ENCODE data around the gene SCO2.

Gene SCO2

GRCh38 chr22:50531962-50532674 is 6.7 kb upstream of the SCO2 start:
- DNase-seq (ENCODE audit: low spot score): peak; percentile 35

- DNase-seq (ENCODE audit: low spot score): no peak
Measured at GRCh38 chr22:50531546-50531961, 6.2 kb upstream of the SCO2 start.

GRCh38 chr22:50530877-50531545 is 5.6 kb upstream of the SCO2 start:
- DNase-seq (ENCODE audit: low spot score): peak; percentile 26

GRCh38 chr22:50530580-50530876 is 5.1 kb upstream of the SCO2 start:
- DNase-seq (ENCODE audit: low spot score): no peak

GRCh38 chr22:50529897-50530579 is 4.6 kb upstream of the SCO2 start, which contains the start of gene TYMP:
TSS of gene TYMP (minus strand) at chr22:50530012. CDS start at chr22:50529709, 303 bp downstream.
- no peak for DNase-seq (ENCODE audit: low spot score)

DNA sequence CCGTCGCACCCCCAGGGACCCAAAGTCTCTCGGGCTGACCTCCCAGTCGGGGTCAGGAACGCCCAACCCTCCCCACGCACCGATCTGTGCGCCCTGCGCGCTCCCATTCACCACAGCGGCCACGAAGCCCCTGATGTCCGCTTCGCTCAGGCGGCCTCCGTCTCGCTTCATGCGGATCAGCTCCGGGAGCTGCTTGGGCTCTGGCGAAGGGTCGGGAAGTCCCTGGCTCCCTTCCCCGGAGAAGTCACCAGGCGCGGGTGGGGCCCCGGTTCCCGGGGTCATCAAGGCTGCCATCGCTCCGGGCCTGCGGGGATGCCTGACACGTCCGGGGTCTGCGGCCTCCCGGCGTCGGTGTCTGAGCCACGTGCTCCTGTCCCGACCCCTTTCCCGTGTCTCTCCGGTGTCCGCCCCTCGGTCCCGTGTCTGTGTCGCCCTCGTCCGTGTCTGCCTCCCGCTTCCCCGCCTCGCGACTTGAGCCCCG is 4.1 kb upstream of the SCO2 start:
- DNase-seq (ENCODE audit: low spot score): no peak

GRCh38 chr22:50528682-50529415 is 3.5 kb upstream of the SCO2 start:
- no peak for DNase-seq (ENCODE audit: low spot score)

- no peak for DNase-seq (ENCODE audit: low spot score)
Measured at GRCh38 chr22:50527921-50528681, 2.7 kb upstream of the SCO2 start.

DNA sequence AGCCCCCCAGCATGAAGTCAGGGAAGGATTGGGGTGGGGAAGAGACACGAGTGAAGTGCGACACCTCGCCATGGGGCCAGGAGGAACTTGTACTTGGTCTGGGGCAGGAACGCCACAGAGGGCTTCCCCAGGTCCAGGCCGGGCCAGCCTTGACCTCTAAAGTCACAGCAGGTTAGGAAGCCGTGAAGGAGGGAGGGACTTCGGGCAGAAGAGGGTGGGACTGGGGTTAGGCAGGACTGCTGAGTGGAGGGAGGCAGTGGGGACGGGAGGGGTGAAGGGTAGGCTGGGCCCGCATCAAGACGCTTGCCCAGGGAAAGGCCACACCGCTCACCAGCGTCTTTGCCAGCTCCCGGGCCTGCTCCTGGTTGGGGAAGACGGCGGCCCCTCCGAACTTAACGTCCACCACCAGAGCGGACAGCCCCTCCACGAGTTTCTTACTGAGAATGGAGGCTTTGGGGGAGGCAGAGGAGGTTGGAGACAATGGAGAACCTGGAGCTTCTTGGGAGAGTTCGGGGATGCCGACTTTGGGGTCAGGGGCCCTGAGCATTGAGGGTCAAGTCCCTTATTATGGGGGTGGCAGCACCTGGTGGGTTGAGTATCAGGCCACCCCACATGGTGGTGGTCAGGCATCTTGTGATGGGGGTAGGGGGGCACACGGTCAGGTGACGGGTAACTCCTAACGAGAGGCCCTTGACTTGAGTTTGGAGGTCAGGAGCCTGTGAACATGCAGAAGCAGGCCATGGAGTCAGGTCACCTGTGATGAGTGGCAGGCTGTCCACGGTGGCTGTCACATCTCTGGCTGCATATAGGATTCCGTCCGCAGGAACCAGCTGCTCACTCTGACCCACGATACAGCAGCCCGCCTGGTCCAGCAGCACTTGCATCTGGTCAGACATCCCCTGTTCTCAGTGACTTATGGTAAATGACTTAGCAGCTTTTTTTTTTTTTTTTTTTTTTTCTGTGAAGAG is 1.7 kb upstream of the SCO2 start:
- no peak for DNase-seq (ENCODE audit: low spot score)

- DNase-seq (ENCODE audit: low spot score): peak; percentile 57
Measured at GRCh38 chr22:50526108-50526833, 873 bp upstream of the SCO2 start.

GRCh38 chr22:50525858-50526107 is 385 bp upstream of the SCO2 start:
- no peak for DNase-seq (ENCODE audit: low spot score)

GRCh38 chr22:50524676-50525103 is 708 bp downstream of the SCO2 start:
- no peak for DNase-seq (ENCODE audit: low spot score)

DNA sequence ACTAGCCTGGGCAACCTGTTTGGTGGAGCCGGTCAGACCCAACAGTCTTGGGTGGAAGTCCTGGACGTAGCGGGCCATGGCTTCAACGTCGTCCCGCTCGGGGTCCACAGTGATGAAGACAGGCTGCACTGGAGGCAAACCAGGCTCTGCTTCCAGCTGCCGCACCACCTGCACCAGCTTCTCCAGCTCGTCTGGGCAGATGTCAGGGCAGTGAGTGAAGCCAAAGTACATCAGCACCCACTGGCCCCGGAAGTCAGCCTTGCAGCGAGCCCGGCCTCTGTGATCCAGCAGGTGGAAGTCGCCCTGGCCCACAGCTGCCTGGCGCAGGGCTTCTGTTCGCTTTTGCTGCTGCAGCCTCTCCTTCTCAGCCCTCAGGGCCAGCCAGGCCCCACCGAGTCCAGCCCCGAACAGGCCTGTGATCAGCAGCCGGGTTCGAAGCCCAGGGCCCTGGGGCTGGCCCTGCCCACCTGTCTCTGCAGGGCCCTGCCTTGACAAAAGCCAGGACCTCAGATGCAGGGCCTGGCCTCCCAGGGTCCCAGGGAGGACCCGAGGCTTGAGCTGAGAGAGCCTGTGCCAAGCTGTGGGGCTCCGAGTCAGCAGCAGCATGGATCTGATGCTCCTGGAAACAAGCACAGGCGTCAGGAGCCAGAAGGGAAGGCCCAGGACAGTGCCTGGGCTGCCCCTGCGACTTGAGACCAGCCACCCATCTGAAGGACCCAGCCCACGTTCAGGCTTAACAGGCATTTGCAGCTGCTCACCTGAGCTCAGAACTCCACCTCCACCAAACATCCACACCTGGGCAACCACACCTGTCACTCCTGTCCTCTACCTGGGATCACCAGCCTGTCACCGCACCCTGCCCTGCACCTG is 1.4 kb downstream of the SCO2 start:
- DNase-seq (ENCODE audit: low spot score): no peak

DNA sequence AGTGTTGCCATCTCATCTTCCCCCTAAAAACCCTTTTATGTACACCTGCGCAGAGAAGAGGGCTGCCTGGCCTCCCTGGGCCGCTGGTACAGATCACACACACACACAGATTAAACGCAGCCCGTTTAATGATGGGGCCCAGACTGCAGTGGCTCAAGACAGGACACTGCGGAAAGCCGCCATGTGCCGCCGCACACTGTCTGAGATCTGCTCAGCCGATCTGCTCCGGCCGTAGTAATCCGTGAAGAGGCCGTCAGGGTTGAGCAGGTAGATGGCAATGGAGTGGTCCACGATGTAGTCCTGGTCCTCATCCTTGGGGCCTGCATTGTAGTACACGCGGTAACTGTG is 2.0 kb downstream of the SCO2 start:
- no peak for DNase-seq (ENCODE audit: low spot score)

- no peak for DNase-seq (ENCODE audit: low spot score)
Measured at GRCh38 chr22:50522806-50523438, 2.5 kb downstream of the SCO2 start.

- DNase-seq (ENCODE audit: low spot score): no peak
Measured at GRCh38 chr22:50522208-50522805, 3.1 kb downstream of the SCO2 start.

- no peak for DNase-seq (ENCODE audit: low spot score)
Measured at GRCh38 chr22:50521710-50522109, 3.7 kb downstream of the SCO2 start.

DNA sequence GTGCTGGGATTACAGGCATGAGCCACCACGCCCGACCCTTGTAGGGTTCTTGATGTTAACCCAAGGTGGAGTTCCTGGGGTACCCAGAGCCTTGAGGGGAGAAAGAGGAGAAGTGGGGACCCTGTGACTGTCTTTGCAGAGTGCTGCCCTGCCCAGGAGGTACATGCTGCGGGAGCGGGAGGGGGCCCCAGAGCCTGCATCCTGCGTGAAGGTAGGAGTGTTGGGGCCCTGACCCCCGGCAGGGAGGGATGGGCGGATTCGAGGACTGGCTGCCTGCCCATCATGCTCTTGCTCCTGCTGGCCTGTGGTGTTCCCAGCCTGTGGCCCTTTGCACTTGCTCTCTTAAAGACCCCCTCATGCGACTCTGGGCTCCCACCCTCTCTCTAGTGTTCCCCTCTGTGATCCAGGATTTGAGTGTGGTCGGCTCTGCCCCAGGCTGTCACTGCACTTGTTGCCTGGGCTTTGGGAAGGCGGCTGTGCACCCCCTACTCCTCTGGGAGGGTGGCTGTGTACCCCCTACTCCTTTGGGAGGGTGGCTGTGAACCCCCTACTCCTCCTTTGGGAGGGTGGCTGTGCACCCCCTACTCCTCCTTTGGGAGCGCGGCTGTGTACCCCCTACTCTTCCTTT is 4.5 kb downstream of the SCO2 start:
- DNase-seq (ENCODE audit: low spot score): no peak
